ENCODE results near the gene FAF2.

FAF2 gene

DNA sequence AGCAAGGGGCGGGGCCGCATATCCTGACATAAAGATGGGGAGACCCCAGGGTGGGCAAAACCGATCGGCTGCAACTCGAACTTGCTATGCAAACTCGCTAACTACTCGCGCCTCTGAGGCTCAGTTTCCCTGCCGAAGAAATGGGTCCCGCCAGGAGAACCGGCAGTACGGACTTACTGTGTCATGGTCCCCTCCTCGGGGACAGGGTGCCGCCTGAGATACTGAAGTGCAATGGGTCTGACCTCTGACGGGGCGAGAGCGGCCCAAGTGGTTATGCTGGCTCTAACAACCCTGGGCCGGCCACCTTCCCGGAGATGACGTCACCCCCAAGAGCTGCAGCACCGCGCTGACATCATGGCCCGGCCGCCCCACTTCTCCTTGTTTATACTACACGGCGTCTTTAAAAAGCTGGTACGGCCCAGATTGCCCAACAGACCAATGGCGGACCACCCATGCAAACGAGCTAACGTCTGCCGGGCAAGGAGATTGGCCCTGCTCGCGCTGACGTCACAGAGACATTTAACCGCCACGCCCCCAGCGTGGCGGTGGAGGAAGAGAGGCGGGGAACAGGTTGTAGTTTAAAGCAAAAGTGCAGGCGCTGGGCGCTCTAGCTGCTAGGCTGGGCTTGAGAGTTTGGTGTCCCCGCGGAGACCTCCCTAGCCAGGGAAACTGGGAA lies 89.5 kb downstream of the FAF2 start:
- Histone ChIP-seq H3K9me3 (ENCODE audit: control insufficient read depth, low read length) (no peaks in the 10 kb centered on the region), H3K36me3 (ENCODE audit: control insufficient read depth, insufficient read depth, low read length) (no peaks in the 10 kb centered on the region), H3K27me3 (ENCODE audit: control insufficient read depth, insufficient read depth, low read length) (no peaks in the 10 kb centered on the region), H3K4me1 (ENCODE audit: control insufficient read depth, insufficient read depth, low read length) (peaks cover 52% of the 10 kb centered on the region), H3K9ac (ENCODE audit: low read length) (peak overlapping the region; percentile 93), H3K4me3 (ENCODE audit: low read length) (peak overlapping the region; percentile 92)

DNA sequence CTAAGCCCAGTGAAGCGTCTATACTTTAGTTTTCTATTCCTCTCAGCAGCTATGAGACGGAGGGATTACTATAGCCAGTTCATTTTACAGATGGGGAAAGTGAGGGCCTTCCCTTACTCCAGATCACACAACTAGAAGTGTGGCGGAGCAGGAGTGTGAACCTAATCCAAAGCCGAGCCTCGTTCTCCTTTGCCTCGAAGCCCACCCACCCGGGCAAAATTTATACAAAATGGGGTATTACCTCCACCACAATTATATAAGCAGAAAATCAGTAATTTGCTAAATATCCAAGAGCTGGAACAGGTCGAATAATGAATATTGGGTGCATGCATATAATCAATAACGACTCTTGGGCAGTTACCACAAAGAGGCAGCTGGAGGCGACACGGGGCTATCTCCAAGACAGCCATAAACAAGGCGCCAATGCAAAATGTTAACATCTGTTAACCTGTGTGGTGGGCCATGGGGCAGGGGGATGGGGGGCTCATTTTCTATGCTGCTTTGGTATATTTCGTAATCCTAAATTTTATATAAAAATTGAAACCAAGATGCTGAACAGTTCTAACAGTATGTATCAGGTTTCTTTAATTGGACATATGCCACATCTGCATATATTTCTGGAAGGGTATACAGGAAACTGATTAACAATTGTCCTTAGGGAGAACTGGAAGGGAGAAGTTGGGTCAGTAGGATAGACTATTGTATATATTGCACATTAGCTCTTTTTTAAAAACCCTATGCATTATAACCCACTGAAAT lies 90.2 kb downstream of the FAF2 start:
- Histone ChIP-seq H3K27me3 (ENCODE audit: control insufficient read depth, insufficient read depth, low read length) (no peaks in the 10 kb centered on the region), H3K9ac (ENCODE audit: low read length) (peak overlapping the region; percentile 10), H3K4me3 (ENCODE audit: low read length) (no peak overlapping the region), H3K9me3 (ENCODE audit: control insufficient read depth, low read length) (no peaks in the 10 kb centered on the region), H3K36me3 (ENCODE audit: control insufficient read depth, insufficient read depth, low read length) (no peaks in the 10 kb centered on the region), H3K4me1 (ENCODE audit: control insufficient read depth, insufficient read depth, low read length) (peaks cover 44% of the 10 kb centered on the region)

DNA sequence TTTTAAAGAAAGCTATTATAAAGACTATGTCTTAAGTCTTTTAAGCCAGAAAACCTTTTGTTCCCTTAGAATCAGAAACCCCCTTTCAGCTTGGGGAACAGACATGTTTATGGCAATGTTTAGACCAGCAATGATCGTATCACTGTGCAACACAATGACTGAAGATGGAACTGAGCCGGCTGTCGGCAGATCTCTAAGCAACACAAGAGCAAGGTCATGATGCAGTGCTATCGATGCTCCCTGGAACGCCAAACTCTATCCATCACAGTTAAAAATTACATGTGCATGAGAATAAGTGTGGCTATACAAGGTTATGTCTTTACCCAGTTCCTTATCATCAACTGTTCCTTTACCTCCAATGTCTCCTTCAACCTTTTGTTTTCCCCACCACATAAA lies 90.8 kb downstream of the FAF2 start:
- no peak overlapping the region for H3K9ac ChIP-seq (ENCODE audit: low read length)
- H3K36me3 ChIP-seq (ENCODE audit: control insufficient read depth, insufficient read depth, low read length), result no peaks in the 10 kb centered on the region
- H3K4me1 ChIP-seq (ENCODE audit: control insufficient read depth, insufficient read depth, low read length), result peaks cover 39% of the 10 kb centered on the region
- H3K9me3 ChIP-seq (ENCODE audit: control insufficient read depth, low read length), result no peaks in the 10 kb centered on the region
- no peak overlapping the region for H3K4me3 ChIP-seq (ENCODE audit: low read length)
- no peaks in the 10 kb centered on the region for H3K27me3 ChIP-seq (ENCODE audit: control insufficient read depth, insufficient read depth, low read length)

DNA sequence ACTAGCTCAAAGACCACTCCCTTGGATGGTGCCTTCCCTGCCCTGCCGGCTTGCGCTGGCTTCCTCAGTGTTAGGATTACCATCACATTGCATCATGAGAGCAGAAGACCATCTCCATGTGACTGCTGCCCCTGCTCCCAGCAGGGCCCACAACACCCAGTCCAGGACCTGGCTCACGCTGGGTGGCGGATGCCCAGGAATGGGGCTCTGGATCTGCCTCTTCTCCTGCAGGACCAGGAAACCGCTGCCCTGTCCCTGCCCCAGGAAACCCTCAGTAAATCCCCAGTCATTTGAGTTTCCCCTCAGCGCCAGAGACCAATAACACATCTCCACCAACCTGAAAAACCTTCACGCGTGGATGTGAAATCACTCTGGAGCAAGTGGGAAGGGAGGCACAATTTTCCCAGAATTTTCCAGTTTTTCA lies 92.3 kb downstream of the FAF2 start:
- Histone ChIP-seq H3K4me1 (ENCODE audit: control insufficient read depth, insufficient read depth, low read length) (peaks cover 35% of the 10 kb centered on the region), H3K4me3 (ENCODE audit: low read length) (no peak overlapping the region), H3K9me3 (ENCODE audit: control insufficient read depth, low read length) (no peaks in the 10 kb centered on the region), H3K27me3 (ENCODE audit: control insufficient read depth, insufficient read depth, low read length) (no peaks in the 10 kb centered on the region), H3K36me3 (ENCODE audit: control insufficient read depth, insufficient read depth, low read length) (no peaks in the 10 kb centered on the region), H3K9ac (ENCODE audit: low read length) (no peak overlapping the region)

DNA sequence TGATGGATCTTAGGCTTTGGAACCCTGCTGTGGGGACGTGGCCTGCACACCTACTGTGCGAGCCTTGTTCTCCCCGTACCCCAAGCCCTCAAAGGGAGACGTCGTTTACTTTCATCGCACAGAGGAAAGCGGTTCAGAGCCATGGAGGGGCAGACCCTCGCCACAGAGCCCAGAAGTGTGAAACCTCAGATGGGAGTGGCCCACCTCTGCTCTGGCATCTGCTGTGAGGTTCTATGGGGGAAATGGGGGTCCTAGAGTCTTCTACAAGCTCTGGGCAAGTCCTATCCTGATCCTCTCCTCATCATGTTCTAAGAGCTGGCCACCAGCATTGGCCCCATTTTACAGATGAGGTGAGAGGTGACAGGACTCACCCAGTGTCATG lies 92.8 kb downstream of the FAF2 start:
- no peak overlapping the region for H3K9ac ChIP-seq (ENCODE audit: low read length)
- no peaks in the 10 kb centered on the region for H3K27me3 ChIP-seq (ENCODE audit: control insufficient read depth, insufficient read depth, low read length)
- no peaks in the 10 kb centered on the region for H3K36me3 ChIP-seq (ENCODE audit: control insufficient read depth, insufficient read depth, low read length)
- peaks cover 35% of the 10 kb centered on the region for H3K4me1 ChIP-seq (ENCODE audit: control insufficient read depth, insufficient read depth, low read length)
- no peaks in the 10 kb centered on the region for H3K9me3 ChIP-seq (ENCODE audit: control insufficient read depth, low read length)
- H3K4me3 ChIP-seq (ENCODE audit: low read length), result no peak overlapping the region

DNA sequence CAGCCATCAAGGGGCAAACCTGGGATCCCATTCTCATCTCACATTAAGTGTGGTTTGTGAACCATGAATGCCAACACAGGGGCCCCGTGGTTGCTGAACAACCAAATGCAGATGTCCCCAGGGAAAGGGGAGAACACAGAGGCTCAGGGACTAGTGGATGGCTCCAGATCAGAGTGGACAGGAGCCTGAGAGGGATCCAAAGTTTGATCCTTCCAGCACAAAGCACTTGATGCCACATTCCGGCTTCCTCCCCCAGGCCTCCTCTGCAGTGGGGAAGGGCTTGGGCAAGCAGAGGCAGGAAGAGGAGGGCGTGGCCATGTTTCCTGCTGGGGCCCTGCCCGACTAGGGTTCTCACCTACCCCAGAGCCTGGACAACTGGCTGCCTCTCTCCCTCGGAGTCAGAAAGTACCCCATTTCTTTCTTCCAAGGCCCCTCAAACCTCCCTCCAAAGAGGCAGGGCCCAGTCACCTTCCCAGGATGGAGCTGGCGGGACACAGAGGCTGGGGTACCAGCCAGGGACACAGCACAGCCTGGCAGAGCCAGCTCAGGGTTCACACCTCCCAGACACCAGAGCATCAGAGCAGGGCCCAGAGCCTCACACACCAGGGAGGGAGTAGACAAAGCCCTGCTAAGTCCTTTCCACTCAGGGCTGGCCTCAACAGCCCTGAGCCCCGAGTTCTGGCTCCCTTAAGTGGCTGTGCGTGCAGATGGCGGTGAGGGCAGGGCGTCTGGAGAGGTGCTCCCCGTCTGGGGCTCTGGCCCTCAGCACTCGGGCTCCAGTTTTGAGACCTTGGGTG lies 93.4 kb downstream of the FAF2 start:
- Histone ChIP-seq H3K27me3 (ENCODE audit: control insufficient read depth, insufficient read depth, low read length) (no peaks in the 10 kb centered on the region), H3K36me3 (ENCODE audit: control insufficient read depth, insufficient read depth, low read length) (no peaks in the 10 kb centered on the region), H3K4me1 (ENCODE audit: control insufficient read depth, insufficient read depth, low read length) (peaks cover 36% of the 10 kb centered on the region), H3K4me3 (ENCODE audit: low read length) (no peak overlapping the region), H3K9me3 (ENCODE audit: control insufficient read depth, low read length) (no peaks in the 10 kb centered on the region), H3K9ac (ENCODE audit: low read length) (peak overlapping the region; percentile 68)

DNA sequence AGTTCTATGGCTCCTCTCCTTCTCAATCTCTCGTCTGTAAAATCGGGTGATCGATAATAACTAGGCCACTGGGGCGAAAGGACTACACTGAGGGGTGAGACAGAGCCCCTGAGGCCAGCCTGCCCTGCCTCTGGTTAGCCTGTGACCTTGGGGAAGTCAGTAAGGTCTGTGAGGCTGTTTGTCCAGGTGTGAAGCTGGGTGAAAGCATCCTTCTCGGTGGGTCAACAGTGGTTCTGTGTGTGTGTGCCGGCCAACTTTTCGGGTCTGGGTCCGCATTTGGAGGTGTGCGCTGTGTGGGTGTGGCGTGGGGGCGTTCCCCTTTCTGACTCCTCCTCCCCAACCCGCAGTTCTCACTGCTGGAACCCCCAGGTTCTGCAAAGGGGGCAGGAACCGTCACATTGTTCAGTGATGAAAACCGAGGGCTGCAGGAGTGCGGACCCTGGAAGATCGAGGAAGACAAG lies 94.0 kb downstream of the FAF2 start:
- peaks cover 43% of the 10 kb centered on the region for H3K4me1 ChIP-seq (ENCODE audit: control insufficient read depth, insufficient read depth, low read length)
- peak overlapping the region; percentile 12 for H3K4me3 ChIP-seq (ENCODE audit: low read length)
- peak overlapping the region; percentile 68 for H3K9ac ChIP-seq (ENCODE audit: low read length)

DNA sequence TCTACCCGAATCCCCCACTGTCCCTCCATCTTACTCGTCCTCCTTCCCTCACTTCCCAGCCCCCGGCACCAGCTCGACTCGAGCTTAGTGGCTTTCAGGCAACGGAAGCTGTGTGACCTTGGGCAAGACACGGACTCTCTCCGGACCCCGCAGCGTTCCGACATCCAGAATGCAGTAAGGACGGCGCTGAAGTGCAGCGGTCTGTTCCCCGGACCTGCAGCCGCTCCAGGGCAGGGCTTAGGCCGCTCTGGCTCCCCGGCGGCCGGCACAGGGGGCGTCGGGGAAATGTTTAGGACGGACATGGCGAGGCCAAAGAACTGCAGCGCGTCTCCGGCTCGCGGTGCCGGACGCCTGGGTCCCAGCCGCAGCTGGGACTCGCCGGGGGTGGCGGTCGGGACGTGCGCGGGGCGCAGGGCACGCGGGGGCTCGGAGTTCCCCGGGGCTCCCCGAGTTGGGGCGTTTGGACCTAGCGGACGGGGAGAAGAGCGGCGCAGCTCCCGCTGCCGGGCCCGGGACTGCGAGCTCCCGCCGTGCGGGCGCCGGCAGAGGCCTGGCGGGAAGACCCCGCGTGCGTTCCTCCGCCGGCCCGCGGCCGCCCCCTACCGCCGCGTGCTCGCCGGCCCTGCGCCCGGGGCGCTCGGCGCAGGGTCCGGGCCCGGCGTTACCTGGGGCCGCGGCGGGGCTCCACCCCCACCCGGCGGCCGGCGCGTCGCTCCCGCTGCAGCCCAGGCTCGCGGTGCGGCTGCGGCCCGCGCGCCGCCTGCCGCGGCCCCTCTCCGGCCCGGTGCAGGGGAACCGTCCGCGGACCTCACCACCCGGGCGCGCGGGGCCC lies 94.6 kb downstream of the FAF2 start:
- no peaks in the 10 kb centered on the region for H3K9me3 ChIP-seq (ENCODE audit: control insufficient read depth, low read length)
- peak overlapping the region; percentile 68 for H3K9ac ChIP-seq (ENCODE audit: low read length)
- H3K4me1 ChIP-seq (ENCODE audit: control insufficient read depth, insufficient read depth, low read length), result peaks cover 49% of the 10 kb centered on the region
- H3K27me3 ChIP-seq (ENCODE audit: control insufficient read depth, insufficient read depth, low read length), result no peaks in the 10 kb centered on the region
- peak overlapping the region; percentile 12 for H3K4me3 ChIP-seq (ENCODE audit: low read length)
- no peaks in the 10 kb centered on the region for H3K36me3 ChIP-seq (ENCODE audit: control insufficient read depth, insufficient read depth, low read length)

More for the DNA sequence above, 94.0 kb downstream of the FAF2 start:
- Histone ChIP-seq H3K36me3 (ENCODE audit: control insufficient read depth, insufficient read depth, low read length) (no peaks in the 10 kb centered on the region), H3K9me3 (ENCODE audit: control insufficient read depth, low read length) (no peaks in the 10 kb centered on the region), H3K27me3 (ENCODE audit: control insufficient read depth, insufficient read depth, low read length) (no peaks in the 10 kb centered on the region)

DNA sequence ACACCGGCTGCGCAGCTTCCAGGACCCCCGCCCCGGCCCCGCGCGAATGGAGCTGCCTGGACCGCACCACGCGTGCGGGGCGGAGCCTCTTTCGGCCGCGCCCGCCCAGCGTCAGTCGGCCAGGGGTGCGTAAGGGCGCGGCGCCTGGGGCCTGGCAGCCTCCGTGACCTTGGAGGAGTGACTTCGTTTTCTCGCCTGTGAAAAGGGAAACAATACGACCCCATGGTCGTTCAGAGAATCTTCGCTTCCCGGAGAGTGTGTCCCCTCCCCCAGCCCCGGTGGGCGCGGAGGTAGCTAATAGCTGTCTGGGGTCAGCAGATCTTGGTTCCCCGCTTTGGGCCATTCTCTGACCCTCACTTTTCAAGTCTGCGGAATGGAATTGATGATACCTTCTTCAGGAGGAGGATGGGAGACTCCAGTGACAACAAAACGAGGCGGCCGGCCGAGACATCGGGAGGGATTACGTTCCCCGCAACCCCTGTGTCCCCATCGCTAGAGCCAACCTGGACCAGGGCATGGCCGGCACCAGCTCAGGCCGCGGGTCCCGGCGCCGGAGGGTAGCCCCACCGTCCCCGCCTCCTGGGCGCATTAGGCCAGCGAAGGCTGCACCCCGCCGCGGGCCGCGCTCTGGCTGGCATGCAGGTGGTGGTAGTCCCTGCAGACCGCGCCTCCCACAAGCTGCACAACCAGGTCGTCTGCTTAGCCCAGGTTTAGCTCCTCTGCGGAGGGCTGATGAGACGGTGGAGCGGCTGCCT lies 95.4 kb downstream of the FAF2 start:
- no peaks in the 10 kb centered on the region for H3K36me3 ChIP-seq (ENCODE audit: control insufficient read depth, insufficient read depth, low read length)
- peak overlapping the region; percentile 78 for H3K4me3 ChIP-seq (ENCODE audit: low read length)
- peak overlapping the region; percentile 96 for H3K9ac ChIP-seq (ENCODE audit: low read length)
- H3K9me3 ChIP-seq (ENCODE audit: control insufficient read depth, low read length), result no peaks in the 10 kb centered on the region
- H3K4me1 ChIP-seq (ENCODE audit: control insufficient read depth, insufficient read depth, low read length), result peaks cover 57% of the 10 kb centered on the region
- no peaks in the 10 kb centered on the region for H3K27me3 ChIP-seq (ENCODE audit: control insufficient read depth, insufficient read depth, low read length)

DNA sequence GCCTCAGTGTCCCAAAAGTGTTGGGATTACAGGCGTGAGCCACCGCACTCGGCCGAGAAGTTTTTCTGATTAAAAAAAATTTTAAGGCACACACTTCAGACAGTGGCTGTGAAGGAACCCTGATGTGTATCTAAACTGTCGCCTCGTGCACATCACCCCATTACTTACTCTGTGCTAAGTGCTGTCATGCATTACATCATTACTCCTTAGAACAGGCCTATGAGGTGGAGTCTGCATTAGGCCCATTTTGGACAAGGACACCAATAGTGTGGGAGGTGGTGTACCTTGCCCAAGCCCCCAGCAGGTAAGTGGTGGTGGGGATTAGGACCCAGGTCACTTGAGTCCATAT lies 97.2 kb downstream of the FAF2 start:
- H3K4me1 ChIP-seq (ENCODE audit: control insufficient read depth, insufficient read depth, low read length), result peaks cover 70% of the 10 kb centered on the region
- H3K9ac ChIP-seq (ENCODE audit: low read length), result peak overlapping the region; percentile 96
- H3K4me3 ChIP-seq (ENCODE audit: low read length), result no peak overlapping the region
- no peaks in the 10 kb centered on the region for H3K27me3 ChIP-seq (ENCODE audit: control insufficient read depth, insufficient read depth, low read length)
- H3K9me3 ChIP-seq (ENCODE audit: control insufficient read depth, low read length), result no peaks in the 10 kb centered on the region
- no peaks in the 10 kb centered on the region for H3K36me3 ChIP-seq (ENCODE audit: control insufficient read depth, insufficient read depth, low read length)

Data from mucosa of stomach (tissue), 1 donor.